Mucosa of gallbladder (tissue), 1 donor: ENCODE results near the gene C1orf198. TPM values are rescaled to one million over a fixed set of nuclear protein-coding genes. Genes with fewer than 3 reads are reported as not detected.

Experiments used
- DNase-seq: peaks from one replicate; pipeline ENCODE4 v3.0.0-alpha.2; 2020; ENCODE audit warnings: low spot score
- total RNA-seq: library from RNA; stranded (reverse); gene quantifications from one replicate; pipeline ENCODE4 v1.2.1, GENCODE V29; 2021
- donor health status: DM: no; HTN: no; CAD: no.

C1orf198 gene
- total RNA-seq, 1 donor from 2014 or later: 152 TPM

DNA sequence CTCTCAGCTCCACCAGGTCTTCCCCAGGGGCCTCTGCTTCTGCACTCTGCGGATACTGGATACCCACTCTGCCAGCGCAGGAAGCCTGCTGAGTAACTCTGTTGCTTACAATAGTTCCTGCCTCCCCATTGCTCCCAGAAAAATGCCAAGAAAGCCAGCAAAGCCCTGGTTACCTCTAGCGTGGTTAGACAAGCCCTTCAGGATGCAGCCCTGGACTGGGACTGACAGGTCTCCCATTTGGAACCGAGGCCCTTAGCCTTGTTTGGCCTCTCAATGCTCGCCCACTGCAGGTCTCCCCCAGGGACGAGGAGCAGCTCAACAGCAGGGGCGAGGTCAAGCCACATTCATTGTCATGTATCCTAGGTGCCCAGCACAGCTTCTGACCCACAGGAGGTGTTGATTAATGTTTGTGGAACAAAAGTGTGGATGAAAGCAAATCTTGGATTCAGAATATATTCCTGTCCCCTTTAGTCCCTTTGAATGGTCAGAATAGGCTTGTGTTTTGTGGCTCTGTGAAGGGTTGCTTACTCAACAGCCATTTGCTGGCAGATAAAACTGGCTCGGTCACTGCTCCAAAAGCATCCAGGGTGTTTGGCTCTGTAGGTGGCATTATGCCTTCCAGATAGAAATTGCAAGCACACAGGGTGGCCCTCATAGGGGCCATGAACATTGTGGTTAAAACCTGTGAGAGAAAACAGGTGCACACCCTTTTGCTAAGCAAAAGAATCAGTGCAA is 58.9 kb downstream of the C1orf198 start:
- DNase-seq: peak; percentile 7

DNA sequence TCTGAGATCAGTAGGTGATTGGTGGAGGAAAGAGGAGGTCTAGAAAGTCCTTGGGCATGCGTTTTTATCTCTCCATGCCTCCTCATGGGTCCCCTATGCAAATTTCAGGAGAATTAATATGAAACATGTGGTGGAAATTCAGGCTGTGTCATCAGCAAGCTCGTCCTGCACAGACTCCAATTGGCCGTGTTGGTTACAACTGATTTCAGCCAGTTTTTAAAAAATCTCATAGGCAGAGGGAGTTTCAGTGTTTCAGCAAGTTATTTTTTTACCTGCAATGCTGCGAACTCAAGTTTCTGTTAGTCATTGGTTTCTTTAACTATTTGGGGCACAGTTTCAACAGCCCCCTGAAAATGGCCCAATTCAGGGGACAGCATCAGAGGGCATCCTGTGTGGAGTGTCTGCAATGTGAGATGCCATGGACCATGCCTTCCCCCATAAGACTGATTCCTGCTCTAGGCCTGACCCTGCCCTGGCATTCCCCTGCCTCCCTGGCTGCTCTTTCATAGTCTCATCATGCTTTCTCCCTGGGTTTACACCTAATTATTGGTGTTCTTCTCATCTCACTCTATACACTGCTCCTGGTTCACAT is 59.9 kb downstream of the C1orf198 start:
- DNase-seq: peak; percentile 3

DNA sequence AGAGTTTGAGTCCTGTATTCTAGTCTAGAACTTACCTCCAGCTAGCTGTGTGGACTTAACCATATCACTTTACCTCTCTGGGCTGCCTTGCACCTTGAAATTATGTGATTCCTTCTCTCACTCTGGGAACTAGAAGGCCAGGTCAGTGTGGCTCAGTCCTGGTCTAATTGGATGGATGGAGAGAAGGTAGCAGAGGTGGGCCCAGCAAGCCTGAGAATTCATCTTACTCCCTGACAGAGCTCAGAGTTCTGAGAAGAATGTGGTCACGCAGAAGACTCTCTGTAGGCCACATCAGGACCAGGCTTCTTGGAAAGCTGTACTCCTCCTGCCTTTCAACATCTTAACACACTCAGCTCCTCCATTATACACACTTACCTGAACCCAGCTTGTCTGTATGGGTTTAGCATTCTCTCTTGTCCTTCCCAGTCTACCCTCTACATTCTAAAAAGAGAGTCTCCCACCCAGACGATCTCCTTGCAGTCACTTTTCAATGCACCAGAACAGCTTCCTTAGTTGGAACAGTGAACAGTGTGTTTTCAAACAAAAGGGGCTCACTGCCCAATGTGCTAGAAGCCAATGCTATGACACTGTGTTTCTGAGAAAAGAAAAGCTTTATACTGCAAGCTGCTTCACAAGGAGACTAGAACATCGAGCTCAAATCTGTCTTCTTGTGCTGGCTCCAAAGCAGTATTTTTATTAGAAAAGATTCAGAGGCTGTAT is 60.6 kb downstream of the C1orf198 start:
- peak; percentile 7 for DNase-seq

DNA sequence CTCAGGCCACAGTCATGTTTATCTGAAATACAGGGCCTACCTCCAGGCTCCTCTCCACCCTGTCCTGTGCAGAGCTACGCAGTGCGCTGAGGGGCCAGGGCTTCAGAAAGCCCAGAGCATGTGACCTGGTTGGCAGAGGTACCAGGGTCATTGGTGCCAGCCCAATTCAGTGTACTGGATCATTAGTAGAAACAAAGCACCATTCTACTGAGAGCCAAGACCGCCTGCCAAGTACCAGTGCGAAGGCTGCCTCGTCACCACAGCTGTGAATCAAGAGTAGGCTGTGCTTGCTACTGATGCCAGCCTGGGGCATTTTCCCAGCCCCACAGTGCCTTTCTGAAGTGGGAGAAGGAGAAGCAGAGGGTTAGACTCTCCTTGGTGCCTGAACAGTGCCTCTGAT is 61.3 kb downstream of the C1orf198 start:
- DNase-seq: peak; percentile 12

DNA sequence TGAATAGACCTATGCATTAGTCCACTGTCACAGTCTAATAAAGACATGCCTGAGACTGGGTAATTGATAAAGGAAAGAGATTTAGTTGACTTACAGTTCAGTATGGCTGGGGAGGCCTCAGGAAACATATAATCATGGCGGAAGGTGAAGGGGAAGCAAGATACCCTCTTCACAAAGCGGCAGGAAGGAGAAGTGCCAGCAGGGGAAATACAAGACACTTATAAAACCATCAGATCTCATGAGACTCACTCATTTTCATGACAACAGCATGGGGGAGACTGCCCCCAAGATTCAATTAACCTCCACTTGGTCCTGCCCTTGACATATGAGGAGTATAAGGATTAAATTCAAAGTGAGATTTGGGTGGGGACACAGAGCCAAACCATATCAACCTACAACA is 61.8 kb downstream of the C1orf198 start:
- DNase-seq: peak; percentile 0

DNA sequence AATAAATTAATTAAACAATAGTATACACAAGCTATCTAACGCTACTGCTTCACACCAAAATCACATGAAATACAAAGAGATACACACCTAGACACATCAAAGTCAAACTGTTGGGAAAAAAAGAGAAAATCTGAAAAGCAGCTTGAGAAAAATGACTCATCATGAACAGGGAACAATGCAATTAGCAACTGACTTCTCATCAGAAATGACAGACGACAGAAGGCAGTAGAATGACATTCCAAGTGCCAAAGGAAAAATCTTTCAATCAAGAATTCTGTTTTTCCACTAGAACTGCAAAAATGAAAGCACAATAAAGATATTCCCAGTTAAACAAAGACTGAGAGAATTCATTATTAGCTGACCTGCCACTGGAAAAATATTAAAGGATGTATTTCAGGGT is 63.9 kb downstream of the C1orf198 start:
- DNase-seq: no peak

DNA sequence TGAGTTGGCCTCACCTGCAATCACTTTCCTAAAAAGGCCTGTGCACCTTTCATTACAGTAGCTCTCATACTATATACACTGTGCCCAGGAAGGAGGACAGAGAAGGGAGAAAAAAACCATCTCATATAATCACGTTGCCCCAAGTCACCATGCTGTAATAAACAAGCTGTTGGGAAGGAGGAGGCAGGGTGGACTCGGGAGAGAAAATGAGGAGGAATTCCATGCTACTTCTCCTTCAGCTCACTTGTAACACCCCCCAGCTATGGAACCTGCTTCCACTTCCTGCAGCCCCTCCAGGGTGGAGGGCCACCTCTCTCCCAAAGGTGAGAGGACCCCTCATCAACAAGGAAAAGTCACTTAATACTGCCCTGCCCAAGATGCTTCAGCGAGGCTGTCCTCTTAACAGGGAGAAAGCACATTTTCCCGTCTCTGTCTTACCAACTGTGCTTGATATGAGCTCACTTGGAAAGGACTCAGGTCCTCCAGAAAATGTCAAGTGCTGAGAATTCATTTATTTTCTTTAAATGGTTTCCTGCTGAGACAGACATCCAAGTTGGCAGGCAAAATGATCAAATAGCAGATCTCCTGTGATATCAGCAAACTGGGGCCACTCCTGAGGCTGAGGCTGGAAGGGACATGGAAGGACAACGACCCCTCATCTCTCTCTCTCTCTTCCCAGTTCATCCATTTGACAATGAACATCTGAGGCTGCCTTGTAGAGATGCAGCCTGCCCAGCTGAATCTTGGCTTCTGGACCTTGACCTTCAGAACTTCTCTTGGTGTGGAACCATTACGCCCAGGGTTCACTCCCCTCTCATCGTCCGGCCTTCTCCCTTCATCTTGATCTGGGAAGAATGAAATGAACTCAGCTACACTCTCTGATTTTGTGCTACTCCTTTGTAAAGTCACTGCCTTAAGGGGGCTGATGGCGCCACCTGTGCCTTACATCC is 67.2 kb downstream of the C1orf198 start:
- DNase-seq: peak; percentile 3

DNA sequence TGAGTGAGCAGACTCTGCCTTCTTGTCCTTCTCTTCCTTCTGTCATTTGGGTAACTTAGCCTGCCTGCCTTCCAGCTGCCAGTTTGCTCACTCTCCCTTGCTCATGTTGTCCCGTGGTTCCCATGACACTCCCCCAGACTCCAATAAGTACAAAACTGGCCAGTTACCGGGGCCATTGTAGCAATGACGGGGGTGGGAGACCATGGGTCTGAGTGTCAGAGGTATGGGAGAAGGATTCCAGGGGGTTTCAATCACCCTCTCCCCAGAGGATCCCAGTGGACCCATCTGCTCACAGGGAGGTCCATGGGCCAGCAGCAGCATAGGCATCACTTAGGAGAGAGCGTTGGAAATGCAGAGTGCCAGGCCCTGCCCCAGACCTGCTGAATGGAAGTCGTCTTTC is 69.8 kb downstream of the C1orf198 start:
- peak; percentile 7 for DNase-seq

DNA sequence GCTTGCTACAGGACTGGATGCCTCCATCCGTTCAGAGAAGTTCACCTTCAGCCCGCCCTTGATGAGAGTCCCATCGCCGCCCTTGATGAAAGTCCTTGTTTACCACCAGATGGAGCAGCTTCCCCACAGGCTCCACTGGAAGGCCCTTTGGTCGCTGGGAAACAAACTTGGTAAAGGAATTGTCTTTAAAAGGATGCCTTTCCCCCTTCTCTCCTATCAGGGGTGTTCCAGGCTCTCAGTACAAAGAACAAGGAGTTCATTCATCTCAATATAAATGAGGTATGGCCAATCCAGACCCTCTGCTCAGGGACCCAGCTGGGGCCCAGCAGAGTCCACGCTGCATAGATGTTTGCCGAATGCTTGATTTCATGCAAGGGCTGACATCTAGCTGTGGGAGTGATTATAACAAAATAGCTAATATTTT is 70.4 kb downstream of the C1orf198 start:
- peak; percentile 66 for DNase-seq

DNA sequence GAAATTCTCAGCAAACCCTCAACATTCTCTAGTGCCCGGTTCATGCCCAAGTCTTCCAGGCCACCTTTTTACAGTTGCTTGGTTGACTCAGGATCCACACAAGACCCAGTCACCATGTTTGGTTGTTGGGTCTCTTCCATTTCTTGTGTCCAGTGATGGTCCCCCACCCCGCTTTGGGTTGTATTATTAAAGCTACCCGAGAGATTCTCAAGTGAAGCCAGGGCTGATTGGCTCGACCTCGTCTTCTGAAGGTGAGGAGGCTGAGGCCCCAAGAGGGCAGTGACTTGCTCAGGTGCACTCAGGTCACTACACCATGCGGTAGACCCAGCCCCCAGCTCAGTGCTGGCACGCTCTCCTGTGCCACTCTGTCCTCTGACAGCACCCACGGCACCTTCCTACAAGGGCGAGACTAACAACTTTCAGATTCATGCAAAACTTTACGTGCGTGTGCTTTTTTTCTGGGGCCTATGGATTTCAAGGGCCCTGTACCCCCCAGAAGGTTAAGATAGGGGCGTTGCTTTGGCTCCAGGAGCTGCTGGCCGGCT is 70.9 kb downstream of the C1orf198 start:
- peak; percentile 7 for DNase-seq

DNA sequence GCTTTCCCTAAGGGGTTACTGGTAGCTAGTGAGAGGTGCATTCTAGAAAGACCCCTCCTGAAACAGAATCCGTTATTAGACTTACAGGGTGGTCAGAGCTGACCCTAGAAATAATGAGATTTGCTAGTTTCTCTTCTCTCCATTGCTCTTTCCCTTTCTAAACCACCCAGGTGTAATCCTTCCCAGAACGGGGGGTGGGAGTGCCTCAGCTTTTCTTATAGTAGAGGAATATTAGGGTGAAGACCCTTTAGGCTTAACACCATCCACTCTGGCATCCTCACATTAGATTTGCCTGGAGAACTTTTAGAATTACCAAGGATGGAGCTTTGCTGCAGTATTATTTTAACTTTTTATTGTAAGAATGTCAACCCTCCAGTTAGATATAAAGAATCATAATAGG is 71.7 kb downstream of the C1orf198 start:
- no peak for DNase-seq

DNA sequence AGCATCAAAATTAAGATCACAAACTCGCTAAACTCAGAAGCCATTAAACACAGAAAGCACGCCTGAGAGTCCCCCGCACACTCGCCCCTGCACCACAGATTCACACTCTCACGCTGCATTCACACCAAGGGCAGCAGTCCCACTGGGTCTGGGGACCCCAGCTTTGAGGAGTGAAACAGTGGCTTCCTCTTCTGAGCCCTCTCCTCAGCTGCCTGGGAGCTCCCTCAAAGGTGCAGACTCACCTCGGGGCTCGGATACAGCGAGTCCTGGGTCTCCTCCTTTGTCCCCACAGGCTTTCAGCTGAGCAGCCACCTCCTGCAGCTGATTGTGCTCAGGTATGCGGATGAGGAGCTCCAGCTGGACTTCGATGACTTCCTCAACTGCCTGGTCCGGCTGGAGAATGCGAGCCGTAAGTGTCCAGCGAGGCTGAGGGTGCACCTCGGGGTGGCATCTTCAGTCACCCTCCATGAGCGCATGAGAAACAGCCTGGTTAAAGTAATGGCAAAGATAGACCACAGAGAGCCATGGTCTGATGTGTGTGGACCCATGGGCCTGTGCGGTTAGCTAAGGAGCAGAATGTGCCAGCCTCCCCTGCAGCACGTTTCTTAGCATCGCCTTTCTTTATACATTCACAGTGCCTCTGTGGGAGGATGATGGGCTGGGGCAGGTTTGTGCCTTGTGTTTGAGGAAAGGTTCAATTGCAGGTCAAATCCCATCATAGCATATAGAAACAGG is 73.3 kb downstream of the C1orf198 start:
- no peak for DNase-seq

DNA sequence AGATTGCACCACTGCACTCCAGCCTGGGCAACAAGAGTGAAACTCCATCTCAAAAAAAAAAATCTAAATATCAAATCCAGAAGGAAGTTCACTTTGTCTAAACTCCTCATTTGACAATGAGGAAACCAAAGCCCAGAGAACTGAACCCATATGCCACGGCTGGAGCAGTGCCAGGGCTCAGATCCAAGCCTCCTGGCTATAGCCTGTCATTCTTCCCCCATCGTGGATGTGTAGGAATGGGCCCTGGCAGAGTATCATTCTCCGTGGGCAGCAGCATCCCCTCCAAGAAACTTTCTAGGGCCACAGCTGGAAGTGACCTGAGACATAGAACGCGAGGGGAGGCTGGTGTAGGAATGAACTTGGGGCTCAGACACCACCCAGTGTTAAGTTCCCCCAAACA is 73.9 kb downstream of the C1orf198 start:
- no peak for DNase-seq

DNA sequence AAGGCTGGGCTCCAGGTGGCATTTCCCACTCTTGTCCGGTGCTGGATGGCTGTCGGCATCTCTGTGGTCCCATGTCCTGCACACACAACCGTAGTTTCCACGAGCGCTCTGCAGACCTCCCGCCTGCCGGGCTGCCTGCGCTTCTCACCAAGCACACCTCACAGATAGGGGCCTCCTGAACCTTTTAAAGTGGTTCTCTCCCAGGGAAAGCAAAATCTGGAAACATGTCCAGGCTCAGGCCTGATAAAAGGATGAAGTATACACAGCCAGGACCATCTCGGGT is 74.9 kb downstream of the C1orf198 start:
- no peak for DNase-seq

DNA sequence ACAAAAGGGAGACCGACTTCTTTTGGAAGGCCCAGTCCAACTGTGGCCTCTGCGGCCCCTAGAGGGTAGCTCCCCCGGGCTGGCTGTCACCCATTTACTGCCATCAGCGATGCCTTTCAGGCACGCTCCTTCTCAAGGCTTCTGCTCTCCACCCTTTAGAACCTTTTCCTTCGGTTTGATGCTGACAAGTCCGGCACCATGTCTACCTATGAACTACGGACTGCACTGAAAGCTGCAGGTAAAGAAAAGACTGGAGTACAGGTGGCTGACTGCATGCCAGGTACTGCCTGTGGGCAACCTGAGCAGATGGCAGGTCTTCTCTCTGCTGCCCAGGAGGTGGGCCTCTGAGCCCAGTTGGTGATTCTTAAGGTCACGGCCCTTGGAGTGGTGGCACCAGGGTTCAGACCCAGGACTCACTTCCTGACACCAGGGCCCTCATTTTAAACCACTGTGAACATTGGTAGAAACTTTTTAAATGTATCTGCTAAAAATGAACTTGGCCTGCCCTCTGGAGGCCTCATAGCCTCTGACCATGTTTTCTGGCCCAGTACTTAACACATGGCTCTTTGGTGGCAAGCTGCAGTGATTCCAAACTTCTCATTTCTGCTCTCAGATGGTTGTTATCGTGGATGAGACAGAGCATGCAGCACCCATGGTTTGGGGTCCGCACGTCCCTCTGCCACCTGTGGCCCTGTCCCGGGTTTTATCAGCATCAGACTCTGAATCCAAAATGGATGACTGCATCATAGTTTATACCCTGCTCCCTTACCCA is 75.4 kb downstream of the C1orf198 start:
- DNase-seq: no peak

DNA sequence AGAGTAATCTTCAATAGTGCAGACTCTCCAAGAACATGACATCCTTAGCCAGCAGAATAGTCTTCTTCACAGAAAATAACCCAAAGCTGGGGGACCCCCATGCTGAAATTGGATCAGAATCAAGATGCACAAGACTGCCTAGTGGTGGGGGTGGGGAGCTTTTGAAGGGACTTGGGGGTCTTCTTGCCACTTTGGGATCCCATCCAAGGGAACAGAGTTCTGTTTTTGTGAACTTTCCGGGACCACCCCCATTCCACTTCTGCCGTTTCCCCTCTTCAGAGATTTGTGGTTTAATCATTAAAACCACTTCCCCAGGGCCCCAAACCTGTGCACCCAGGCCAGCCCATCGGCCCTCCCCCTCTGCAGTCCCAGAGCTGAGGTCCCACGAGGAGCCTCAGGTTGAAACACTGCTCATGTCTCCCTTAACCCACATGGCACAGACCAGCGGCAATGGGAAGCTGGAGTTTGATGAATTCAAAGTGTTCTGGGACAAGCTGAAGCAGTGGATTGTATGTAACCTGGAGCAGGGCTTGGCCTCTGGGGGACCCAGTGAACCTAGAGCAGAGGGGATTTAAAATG is 76.2 kb downstream of the C1orf198 start:
- no peak for DNase-seq

DNA sequence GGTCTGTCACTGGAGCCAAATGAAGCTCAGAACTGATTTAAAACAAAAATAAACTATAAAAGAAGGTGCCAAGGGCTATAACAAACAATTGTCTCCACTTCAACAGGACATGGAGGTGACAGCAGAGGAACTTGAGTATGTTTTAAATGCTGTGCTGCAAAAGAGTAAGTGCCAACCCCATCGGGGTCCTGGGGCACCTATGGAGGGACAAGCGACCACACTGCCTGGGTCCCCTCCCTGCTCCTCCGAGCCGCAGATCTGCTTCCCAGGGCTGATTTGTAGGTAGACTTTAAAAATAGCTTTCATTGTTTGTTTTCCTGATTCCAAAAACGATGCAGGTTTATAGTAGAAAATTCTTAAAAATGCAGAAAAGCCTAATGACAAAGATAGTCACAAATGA is 78.3 kb downstream of the C1orf198 start:
- DNase-seq: no peak

DNA sequence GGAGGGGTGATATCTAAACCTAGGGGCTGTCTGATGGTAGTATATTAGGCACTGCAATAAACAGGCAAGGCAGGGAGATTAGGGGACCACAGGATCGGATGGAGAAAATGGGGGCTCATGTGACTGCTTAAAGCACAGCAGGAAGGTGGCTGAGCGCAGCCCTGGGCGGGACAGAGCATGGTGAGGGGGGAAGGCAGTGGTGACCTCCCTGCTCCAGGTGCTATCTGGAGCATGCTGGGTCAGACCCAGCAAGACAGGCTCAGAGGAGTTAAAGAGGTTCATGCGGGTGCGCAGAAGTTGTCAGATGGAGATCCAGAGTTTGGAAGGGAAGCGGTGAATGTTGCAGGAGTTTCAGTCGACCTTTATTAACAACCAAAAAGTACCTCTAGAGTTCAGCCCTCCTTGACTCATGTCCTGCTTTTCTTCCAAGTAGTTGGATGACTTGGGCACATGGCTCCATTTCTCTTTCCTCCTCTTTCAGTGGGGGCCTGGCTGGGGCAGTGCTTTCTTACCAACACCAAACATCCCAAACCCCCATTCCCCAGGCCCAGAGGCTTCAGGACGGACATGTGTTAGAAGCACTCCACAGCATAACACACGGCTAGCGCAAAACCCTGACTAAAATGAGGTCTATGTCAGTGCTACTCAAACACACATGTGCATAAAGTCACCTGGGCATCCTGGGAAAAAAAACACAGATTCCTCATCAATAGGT is 79.6 kb downstream of the C1orf198 start:
- DNase-seq: no peak

DNA sequence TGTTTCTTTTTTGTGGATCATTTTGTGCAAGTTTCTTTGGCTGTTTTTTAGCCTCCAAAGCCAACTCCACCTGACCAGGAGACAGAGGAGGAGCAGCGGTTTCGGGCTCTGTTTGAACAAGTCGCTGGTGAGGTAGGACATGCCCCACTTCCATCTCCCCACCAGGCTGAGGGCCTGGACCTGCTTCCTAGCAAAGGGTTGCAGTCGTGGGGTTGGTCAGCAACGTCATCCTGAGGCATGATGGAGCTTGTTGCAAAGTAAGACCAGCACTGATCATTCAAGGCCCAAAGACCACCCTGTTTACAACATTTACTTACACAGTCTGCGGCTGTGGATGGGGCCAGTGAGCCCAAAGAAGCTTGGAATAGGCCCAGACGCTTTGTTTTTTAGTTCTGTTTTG is 80.8 kb downstream of the C1orf198 start:
- DNase-seq: no peak
